WTC11 (cell line): ENCODE data around the gene ZP2. TPM values are rescaled to one million over a fixed set of nuclear protein-coding genes. Genes with fewer than 3 reads are reported as not detected.

Experiments
- ATAC-seq: fragments of 200-7000 bp; cut with Tn5 transposase; 2 replicates; pipeline ENCODE4 v1.10.0; 2021; ENCODE audit warnings: mild to moderate bottlenecking, moderate library complexity
- CTCF ChIA-PET: fragments of 300-600 bp; sonication (Branson Sonifier 250); formaldehyde crosslinking; loops from one replicate; lab custom pipeline; 2021; ENCODE audit warnings: antibody characterized with exemption; lab: Charles Lee
- POLR2A ChIA-PET: fragments of 350-600 bp; sonication (Branson Sonifier 250); formaldehyde crosslinking; loops from one replicate; lab custom pipeline; 2021; ENCODE audit warnings: antibody characterized with exemption; lab: Charles Lee
- DNase-seq: peaks from one replicate; pipeline ENCODE4 v3.0.0; 2021; ENCODE audit warnings: low spot score
- H3K27ac Mint-ChIP-seq: 2 replicates; pipeline ENCODE4 v1.8.0; 2021; ENCODE audit warnings: mixed read lengths
- H3K27me3 Mint-ChIP-seq: 2 replicates; pipeline ENCODE4 v1.8.0; 2021; ENCODE audit warnings: low read depth, mild to moderate bottlenecking, moderate library complexity, mixed read lengths
- H3K36me3 Mint-ChIP-seq: 2 replicates; pipeline ENCODE4 v1.8.0; 2021; ENCODE audit warnings: mixed read lengths
- H3K4me1 Mint-ChIP-seq: 2 replicates; pipeline ENCODE4 v1.8.0; 2022; ENCODE audit warnings: mixed read lengths
- H3K4me3 Mint-ChIP-seq: 2 replicates; pipeline ENCODE4 v1.8.0; 2021; ENCODE audit warnings: mild to moderate bottlenecking, moderate library complexity, mixed read lengths
- H3K9me3 Mint-ChIP-seq: 2 replicates; pipeline ENCODE4 v1.8.0; 2021; ENCODE audit warnings: mixed read lengths
- AR ChIP-seq: fragments of 250-450 bp; sonication (Bioruptor Pico); IDR thresholded peaks from 2 replicates; pipeline ENCODE4 v1.9.0; 2021; ENCODE audit warnings: mild to moderate bottlenecking
- EMX1 ChIP-seq: fragments of 250-450 bp; sonication (Bioruptor Pico); IDR thresholded peaks from 2 replicates; pipeline ENCODE4 v1.8.0; 2021; ENCODE audit warnings: mild to moderate bottlenecking
- ETV6 ChIP-seq: sonication (generic); formaldehyde crosslinking; IDR thresholded peaks from 2 replicates; pipeline ENCODE4 v1.8.1; 2022; ENCODE audit warnings: mild to moderate bottlenecking, missing genetic modification reagents
- HMGXB4 ChIP-seq: sonication (generic); formaldehyde crosslinking; IDR thresholded peaks from 2 replicates; pipeline ENCODE4 v1.8.1; 2023; ENCODE audit warnings: mild to moderate bottlenecking, moderate library complexity, missing genetic modification reagents
- IRF1 ChIP-seq: sonication (generic); formaldehyde crosslinking; IDR thresholded peaks from 2 replicates; pipeline ENCODE4 v1.8.0; 2023; ENCODE audit warnings: missing genetic modification reagents
- NFE2L1 ChIP-seq: sonication (generic); formaldehyde crosslinking; IDR thresholded peaks from 2 replicates; pipeline ENCODE4 v1.8.1; 2023; ENCODE audit warnings: missing genetic modification reagents
- NFYB ChIP-seq: sonication (generic); formaldehyde crosslinking; conservative IDR thresholded peaks from 2 replicates; pipeline ENCODE4 v1.8.0; 2022; ENCODE audit warnings: low read depth, missing genetic modification reagents
- PREB ChIP-seq: sonication (generic); formaldehyde crosslinking; IDR thresholded peaks from 2 replicates; pipeline ENCODE4 v1.8.1; 2022; ENCODE audit warnings: mild to moderate bottlenecking, missing genetic modification reagents, moderate library complexity, borderline replicate concordance
- TP53 ChIP-seq: sonication (generic); formaldehyde crosslinking; IDR thresholded peaks from 2 replicates; pipeline ENCODE4 v1.8.1; 2023; ENCODE audit warnings: mild to moderate bottlenecking, missing genetic modification reagents
- ZBTB21 ChIP-seq: sonication (generic); formaldehyde crosslinking; IDR thresholded peaks from 2 replicates; pipeline ENCODE4 v1.8.1; 2023; ENCODE audit warnings: mild to moderate bottlenecking, missing genetic modification reagents, borderline replicate concordance
- ZNF138 ChIP-seq: sonication (generic); formaldehyde crosslinking; conservative IDR thresholded peaks from 2 replicates; pipeline ENCODE4 v1.8.1; 2022; ENCODE audit warnings: mild to moderate bottlenecking, moderate library complexity, missing genetic modification reagents
- ZNF416 ChIP-seq: fragments of 250-450 bp; sonication (Bioruptor Pico); IDR thresholded peaks from 2 replicates; pipeline ENCODE4 v1.9.0; 2021; ENCODE audit warnings: mild to moderate bottlenecking, inconsistent platforms
- ZNF512 ChIP-seq: sonication (generic); formaldehyde crosslinking; IDR thresholded peaks from 2 replicates; pipeline ENCODE4 v1.8.1; 2022; ENCODE audit warnings: missing genetic modification reagents, borderline replicate concordance
- ZNF532 ChIP-seq: fragments of 250-450 bp; sonication (Bioruptor Pico); IDR thresholded peaks from 2 replicates; pipeline ENCODE4 v1.9.0; 2021; ENCODE audit warnings: mild to moderate bottlenecking, borderline replicate concordance
- ZNF671 ChIP-seq: fragments of 250-450 bp; sonication (Bioruptor Pico); IDR thresholded peaks from 2 replicates; pipeline ENCODE4 v1.8.0; 2021; ENCODE audit warnings: mild to moderate bottlenecking
- ZSCAN18 ChIP-seq: fragments of 250-450 bp; sonication (Bioruptor Pico); IDR thresholded peaks from 2 replicates; pipeline ENCODE4 v2.1.2; 2022; ENCODE audit warnings: mild to moderate bottlenecking, moderate library complexity
- total RNA-seq: library from RNA; stranded (reverse); gene quantifications from 3 replicates; pipeline ENCODE4 v1.2.3, GENCODE V29; 2021

Gene ZP2
- total RNA-seq, 1 experiment from 2014 or later = 0.07 TPM

GRCh38 chr16:21183995-21184394 is 27.4 kb downstream of the ZP2 start:
- DNase-seq (no peak), ATAC-seq (no peak)
- Mint-ChIP-seq H3K36me3 (peaks cover 53% of the 10 kb centered on the region), H3K4me3 (no peak overlapping the region), H3K4me1 (no peaks in the 10 kb centered on the region), H3K9me3 (peaks cover 38% of the 10 kb centered on the region)
- CTCF ChIA-PET = interaction anchor here (1.3 kb wide), 1 partner anchor 94 kb away, joined by 3 read pairs; the partner anchor contains the start of gene CRYM
- no peak for TF ChIP-seq ZNF532 (CRISPR knock-in tag)
- no peak for TF ChIP-seq NFYB
- no peak for TF ChIP-seq TP53 (CRISPR knock-in tag)
- TF ChIP-seq ZSCAN18 (CRISPR knock-in tag) = no peak
- no peak for TF ChIP-seq NFE2L1 (CRISPR knock-in tag)
- TF ChIP-seq ZNF138 (CRISPR knock-in tag) = no peak
- no peak for TF ChIP-seq ZNF671 (CRISPR knock-in tag)
- TF ChIP-seq EMX1 (CRISPR knock-in tag) = no peak
- no peak for TF ChIP-seq IRF1 (CRISPR knock-in tag)
- no peak for TF ChIP-seq AR
- TF ChIP-seq, all 79 proteins: peak for 0
- no peak overlapping the region for H3K27ac Mint-ChIP-seq
- peaks cover 2% of the 10 kb centered on the region; the same call in 1 of the 2 replicates for H3K27me3 Mint-ChIP-seq
- POLR2A ChIA-PET = no interaction called here

- H3K4me3 Mint-ChIP-seq = no peak overlapping the region
- no peaks in the 10 kb centered on the region for H3K27me3 Mint-ChIP-seq
- peaks cover 84% of the 10 kb centered on the region for H3K36me3 Mint-ChIP-seq
- no peaks in the 10 kb centered on the region for H3K4me1 Mint-ChIP-seq
- H3K27ac Mint-ChIP-seq = no peak overlapping the region
- ChIA-PET CTCF (interaction anchor here (1.0 to 1.3 kb wide), 2 partner anchors 9 to 121 kb away, joined by 3 to 6 read pairs; no protein-coding TSS in a partner anchor), POLR2A (no interaction called here)
- no peak for DNase-seq
- ATAC-seq = no peak
- H3K9me3 Mint-ChIP-seq = peaks cover 49% of the 10 kb centered on the region
- TF ChIP-seq ZBTB21 = no peak
- no peak for TF ChIP-seq PREB (CRISPR knock-in tag)
- TF ChIP-seq ZNF416 (CRISPR knock-in tag) = no peak
- TF ChIP-seq ZNF512 = no peak
- TF ChIP-seq HMGXB4 (CRISPR knock-in tag) = no peak
- TF ChIP-seq IRF1 (CRISPR knock-in tag) = no peak
- no peak for TF ChIP-seq ETV6 (CRISPR knock-in tag)
Observed at GRCh38 chr16:21179983-21180365, 31.4 kb downstream of the ZP2 start.
